K562 (cell line): ENCODE results near the gene CCK. TPM values are rescaled to one million over a fixed set of nuclear protein-coding genes. Genes with fewer than 3 reads are reported as not detected.

Experiments
- ATAC-seq: fragments of 200-7000 bp; cut with Tn5 transposase; 3 replicates; pipeline ENCODE4 v1.9.1; 2020; ENCODE audit warnings: moderate library complexity
- BruUV-seq: library from RNA; stranded (reverse); fragments of 400-500 nt; replicated peaks from 2 replicates; lab custom pipeline; 2021; lab: Mats Ljungman, UMichigan
- CTCF ChIA-PET: fragments of 300-600 bp; formaldehyde crosslinking; extraction: SDS; loops from one replicate; lab custom pipeline; 2021; ENCODE audit warnings: low intra/inter-chr PET ratio; lab: Yijun Ruan, JAX
- POLR2A ChIA-PET: fragments of 300-600, 350-650 bp; sonication (Branson Sonifier 250); formaldehyde crosslinking; extraction: SDS; loops from one replicate; lab custom pipeline; 2021; ENCODE audit warnings: antibody characterized with exemption, inconsistent platforms; lab: Yijun Ruan, JAX
- DNase-seq, 4 experiments: peaks; one replicate each; pipeline versions ENCODE4 v3.0.0 to v3.0.0-alpha.2; 2011 to 2018; ENCODE audit warnings: low spot score in 3 of 4, mixed read lengths in 3 of 4; ENCODE audit errors: extremely low read depth in 1 of 4
- FAIRE-seq: peaks from 2 replicates; lab custom pipeline; 2011; peaks lifted over from hg19 to GRCh38; lab: Jason Lieb, UNC
- H2AFZ ChIP-seq: 2 replicates; pipeline ENCODE4 v1.6.0; 2011; ENCODE audit warnings: low read depth, low read length, control low read depth, inconsistent platforms
- H3K27ac ChIP-seq: fragments of 200-600 bp; 3 replicates; pipeline ENCODE4 v1.8.0; 2011; ENCODE audit warnings: low read depth, mild to moderate bottlenecking, control low read depth, inconsistent platforms, low read length, moderate library complexity, mixed read lengths; ENCODE audit errors: extremely low read depth
- H3K27me3 ChIP-seq, 2 experiments: fragments of 300-600 bp in 1 of 2; 2 replicates in 1 of 2; 3 replicates in 1 of 2; pipeline versions ENCODE4 v1.6.0 to v1.8.0; 2011; ENCODE audit warnings: inconsistent platforms in 2 of 2, low read length in 2 of 2, mild to moderate bottlenecking in 1 of 2, mixed read lengths in 1 of 2, moderate library complexity in 1 of 2; ENCODE audit not compliant: control insufficient read depth in 2 of 2, insufficient read depth in 2 of 2
- H3K36me3 ChIP-seq: fragments of 300-600 bp; 3 replicates; pipeline ENCODE4 v1.8.0; 2011; ENCODE audit warnings: mild to moderate bottlenecking, low read length, inconsistent platforms; ENCODE audit not compliant: control insufficient read depth, insufficient read depth
- H3K4me1 ChIP-seq, 2 experiments: fragments of 200-600 bp in 1 of 2; replicated peaks in 1 of 2; 2 replicates in 1 of 2; 3 replicates in 1 of 2; pipeline versions ENCODE4 v1.5.1 to v1.8.0; 2011; ENCODE audit warnings: inconsistent platforms in 2 of 2, low read length in 2 of 2, mild to moderate bottlenecking in 1 of 2, mixed read lengths in 1 of 2, moderate library complexity in 1 of 2; ENCODE audit not compliant: control insufficient read depth in 2 of 2, insufficient read depth in 2 of 2
- H3K4me2 ChIP-seq: 2 replicates; pipeline ENCODE4 v1.6.1; 2011; ENCODE audit warnings: low read length, control low read depth, inconsistent platforms, mixed read lengths; ENCODE audit not compliant: insufficient read depth
- H3K4me3 ChIP-seq: fragments of 200-600 bp; sonication (generic), shearing (Covaris generic); 2 replicates; pipeline ENCODE4 v1.5.1; 2016; ENCODE audit warnings: control low read depth, inconsistent platforms
- H3K79me2 ChIP-seq: fragments of 200-600 bp; 3 replicates; pipeline ENCODE4 v1.8.0; 2011; ENCODE audit warnings: low read length, inconsistent platforms; ENCODE audit not compliant: control insufficient read depth, insufficient read depth
- H3K9ac ChIP-seq, 2 experiments: 2 replicates each; pipeline versions ENCODE4 v1.6.0 to v1.6.1; 2011; ENCODE audit warnings: low read depth in 2 of 2, low read length in 2 of 2, control low read depth in 1 of 2, inconsistent platforms in 1 of 2, mild to moderate bottlenecking in 1 of 2, mixed read lengths in 1 of 2; ENCODE audit not compliant: insufficient read depth in 1 of 2
- H3K9me1 ChIP-seq: one replicate; pipeline ENCODE4 v1.6.0; 2011; ENCODE audit warnings: inconsistent platforms, mild to moderate bottlenecking, low read length, moderate library complexity; ENCODE audit not compliant: control insufficient read depth, insufficient read depth
- H3K9me3 ChIP-seq: replicated peaks from 2 replicates; pipeline ENCODE4 v1.5.1; 2011; ENCODE audit warnings: low read depth, low read length, inconsistent platforms; ENCODE audit not compliant: control insufficient read depth, insufficient read depth
- H4K20me1 ChIP-seq: replicated peaks from 2 replicates; pipeline ENCODE4 v1.6.1; 2011; ENCODE audit warnings: low read length, inconsistent platforms, mixed read lengths; ENCODE audit not compliant: control insufficient read depth, insufficient read depth
- BRCA1 ChIP-seq, 2 experiments: fragments of 450-650 bp in 1 of 2; sonication (generic) in 1 of 2; formaldehyde crosslinking in 1 of 2; IDR thresholded peaks; 2 replicates each; pipeline versions ENCODE4 v1.5.0 to v1.6.1; 2017 to 2020; ENCODE audit warnings: mild to moderate bottlenecking in 1 of 2, missing genetic modification reagents in 1 of 2
- GABPB2 ChIP-seq: fragments of 250-450 bp; sonication (Bioruptor Pico); conservative IDR thresholded peaks from 2 replicates; pipeline ENCODE4 v1.5.1; 2021; ENCODE audit warnings: mild to moderate bottlenecking
- HNRNPLL ChIP-seq: fragments of 200-400 bp; formaldehyde crosslinking; IDR thresholded peaks from 2 replicates; pipeline ENCODE4 v1.6.1; 2017; ENCODE audit warnings: low read length, low read depth, mild to moderate bottlenecking; ENCODE audit not compliant: poor library complexity, severe bottlenecking
- MAX ChIP-seq: sonication (generic); formaldehyde crosslinking; IDR thresholded peaks from 2 replicates; pipeline ENCODE4 v1.9.0; 2022; ENCODE audit warnings: mild to moderate bottlenecking, missing genetic modification reagents
- MLX ChIP-seq, 2 experiments: fragments of 450-650 bp in 1 of 2; sonication (generic) in 1 of 2; formaldehyde crosslinking; conservative IDR thresholded peaks; 2 replicates each; pipeline versions ENCODE4 v1.4.0 to v1.8.1; 2020 to 2022; ENCODE audit warnings: mild to moderate bottlenecking in 1 of 2, missing genetic modification reagents in 1 of 2
- PTRF ChIP-seq: fragments of 450-650 bp; IDR thresholded peaks from 2 replicates; pipeline ENCODE4 v1.6.1; 2016; ENCODE audit warnings: mild to moderate bottlenecking, missing genetic modification characterization, missing compliant biosample characterization
- RUNX1 ChIP-seq: sonication (generic); IDR thresholded peaks from 2 replicates; pipeline ENCODE4 v1.6.1; 2016; ENCODE audit warnings: antibody characterized with exemption, low read depth
- TSC22D4 ChIP-seq: fragments of 450-650 bp; IDR thresholded peaks from 2 replicates; pipeline ENCODE4 v1.6.1; 2016; ENCODE audit warnings: missing genetic modification characterization, missing biosample characterization, control low read depth
- ZNF277 ChIP-seq: fragments of 250-450 bp; sonication (Bioruptor Pico); IDR thresholded peaks from 2 replicates; pipeline ENCODE4 v1.8.0; 2022; ENCODE audit warnings: inconsistent platforms, mild to moderate bottlenecking, moderate library complexity, borderline replicate concordance
- WGBS: fragments of 100-300 bp; shearing (Covaris generic); methylation state at CpG from one replicate; pipeline ENCODE4 v1.1.6; 2016; ENCODE audit warnings: low coverage, mixed read lengths; ENCODE audit not compliant: insufficient coverage; ENCODE audit errors: missing lambda C conversion rate; 5-methylcytosine and 5-hydroxymethylcytosine counted together
- in situ Hi-C: fragments of 300-500 bp; cut with MboI; formaldehyde crosslinking; loops from 4 replicates; pipeline ENCODE4 v1.15.0; 2018; ENCODE audit warnings: inconsistent platforms, mixed read lengths
- intact Hi-C: fragments of 100-400 bp; cut with micrococcal nuclease; formaldehyde crosslinking; loops from 2 replicates; pipeline ENCODE4 v1.14.2; 2022
- polyA plus RNA-seq, 8 experiments: library from polyadenylated mRNA; depleted of rRNA in 4 of 8; stranded (reverse) in 5 of 8; unstranded in 3 of 8; fragments of >200 nt; fragmentation: Nextera tagmentation in 2 of 8; fragmentation: Illumina TruSeq in 1 of 8; extraction: Ambion mirVana in 2 of 8; extraction: Trizol in 1 of 8; gene quantifications; 2 replicates each; pipeline versions ENCODE4 v1.2.1 to v1.2.3, GENCODE V29; 2011 to 2014; ENCODE audit warnings: inconsistent platforms in 1 of 8, missing spikeins in 1 of 8
- total RNA-seq, 7 experiments: library from RNA; depleted of rRNA in 6 of 7; stranded (reverse); fragments of >200 nt in 6 of 7; fragmentation: Illumina TruSeq in 2 of 7; extraction: Trizol in 2 of 7; gene quantifications; 2 replicates each; pipeline versions ENCODE4 v1.2.1 to v1.2.3, GENCODE V29; 2011 to 2021; ENCODE audit warnings: low replicate concordance in 1 of 7
- TF ChIP-seq, protein P1 (sequence below): fragments of 450-650 bp; IDR thresholded peaks from 2 replicates; pipeline ENCODE4 v1.6.1; 2016; ENCODE audit warnings: borderline replicate concordance
- TF ChIP-seq, protein P2 (sequence below): sonication (generic); IDR thresholded peaks from 2 replicates; pipeline ENCODE4 v1.6.1; 2016
- TF ChIP-seq, protein P3 (sequence below): sonication (generic); formaldehyde crosslinking; IDR thresholded peaks from 2 replicates; pipeline ENCODE4 v1.8.0; 2022; ENCODE audit warnings: mild to moderate bottlenecking, missing genetic modification reagents
- TF ChIP-seq, protein P4 (sequence below): fragments of 450-650 bp; formaldehyde crosslinking; IDR thresholded peaks from 2 replicates; pipeline ENCODE4 v1.4.0; 2020; ENCODE audit warnings: mild to moderate bottlenecking, moderate library complexity

Gene CCK
- total and polyA plus RNA-seq, 9 of the 15 experiments (the other 6 are each of a cell fraction or from before 2014, with no cell fraction given): not detected

GRCh38 chr3:42290966-42291714, 25.2 kb upstream of the CCK start:
- H4K20me1 ChIP-seq: no peaks in the 10 kb centered on the region
- in situ Hi-C loops: no loop called here
- no peak overlapping the region for H3K27ac ChIP-seq
- DNase-seq: no peak
- H3K4me3 ChIP-seq: no peak overlapping the region
- no peaks in the 10 kb centered on the region for H3K9me1 ChIP-seq
- no peak for FAIRE-seq
- no TSS peak for BruUV-seq
- H3K9me3 ChIP-seq: no peaks in the 10 kb centered on the region
- intact Hi-C loops: no loop called here
- no peaks in the 10 kb centered on the region for H3K79me2 ChIP-seq
- POLR2A ChIA-PET: no interaction called here
- H3K4me1 ChIP-seq: no peaks in the 10 kb centered on the region
- no peak overlapping the region for H2AFZ ChIP-seq
- H3K4me2 ChIP-seq: no peak overlapping the region
- H3K9ac ChIP-seq: no peak overlapping the region
- H3K27me3 ChIP-seq: no peaks in the 10 kb centered on the region
- H3K36me3 ChIP-seq: no peaks in the 10 kb centered on the region
- ATAC-seq: no peak
- CTCF ChIA-PET: no interaction called here
- WGBS: 0% methylated on average over 5 of the region's 5 CpGs
- TF ChIP-seq GABPB2 (CRISPR knock-in tag) (no peak), BRCA1 (IDR thresholded peaks at IDR 0.05) (no peak), BRCA1 (CRISPR knock-in tag; IDR thresholded peaks at IDR 0.05) (no peak), MLX (CRISPR knock-in tag; conservative IDR thresholded peaks at IDR 0.05) (no peak), MAX (no peak), HNRNPLL (no peak), RUNX1 (no peak), ZNF277 (no peak), PTRF (no peak), TSC22D4 (tag) (no peak)
- TF ChIP-seq, protein P1, sequence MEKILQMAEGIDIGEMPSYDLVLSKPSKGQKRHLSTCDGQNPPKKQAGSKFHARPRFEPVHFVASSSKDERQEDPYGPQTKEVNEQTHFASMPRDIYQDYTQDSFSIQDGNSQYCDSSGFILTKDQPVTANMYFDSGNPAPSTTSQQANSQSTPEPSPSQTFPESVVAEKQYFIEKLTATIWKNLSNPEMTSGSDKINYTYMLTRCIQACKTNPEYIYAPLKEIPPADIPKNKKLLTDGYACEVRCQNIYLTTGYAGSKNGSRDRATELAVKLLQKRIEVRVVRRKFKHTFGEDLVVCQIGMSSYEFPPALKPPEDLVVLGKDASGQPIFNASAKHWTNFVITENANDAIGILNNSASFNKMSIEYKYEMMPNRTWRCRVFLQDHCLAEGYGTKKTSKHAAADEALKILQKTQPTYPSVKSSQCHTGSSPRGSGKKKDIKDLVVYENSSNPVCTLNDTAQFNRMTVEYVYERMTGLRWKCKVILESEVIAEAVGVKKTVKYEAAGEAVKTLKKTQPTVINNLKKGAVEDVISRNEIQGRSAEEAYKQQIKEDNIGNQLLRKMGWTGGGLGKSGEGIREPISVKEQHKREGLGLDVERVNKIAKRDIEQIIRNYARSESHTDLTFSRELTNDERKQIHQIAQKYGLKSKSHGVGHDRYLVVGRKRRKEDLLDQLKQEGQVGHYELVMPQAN: no peak
- TF ChIP-seq, protein P2, sequence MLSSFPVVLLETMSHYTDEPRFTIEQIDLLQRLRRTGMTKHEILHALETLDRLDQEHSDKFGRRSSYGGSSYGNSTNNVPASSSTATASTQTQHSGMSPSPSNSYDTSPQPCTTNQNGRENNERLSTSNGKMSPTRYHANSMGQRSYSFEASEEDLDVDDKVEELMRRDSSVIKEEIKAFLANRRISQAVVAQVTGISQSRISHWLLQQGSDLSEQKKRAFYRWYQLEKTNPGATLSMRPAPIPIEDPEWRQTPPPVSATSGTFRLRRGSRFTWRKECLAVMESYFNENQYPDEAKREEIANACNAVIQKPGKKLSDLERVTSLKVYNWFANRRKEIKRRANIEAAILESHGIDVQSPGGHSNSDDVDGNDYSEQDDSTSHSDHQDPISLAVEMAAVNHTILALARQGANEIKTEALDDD: no peak
- TF ChIP-seq, protein P3, sequence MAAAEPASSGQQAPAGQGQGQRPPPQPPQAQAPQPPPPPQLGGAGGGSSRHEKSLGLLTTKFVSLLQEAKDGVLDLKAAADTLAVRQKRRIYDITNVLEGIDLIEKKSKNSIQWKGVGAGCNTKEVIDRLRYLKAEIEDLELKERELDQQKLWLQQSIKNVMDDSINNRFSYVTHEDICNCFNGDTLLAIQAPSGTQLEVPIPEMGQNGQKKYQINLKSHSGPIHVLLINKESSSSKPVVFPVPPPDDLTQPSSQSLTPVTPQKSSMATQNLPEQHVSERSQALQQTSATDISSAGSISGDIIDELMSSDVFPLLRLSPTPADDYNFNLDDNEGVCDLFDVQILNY (CRISPR knock-in tag): no peak
- TF ChIP-seq, protein P4, sequence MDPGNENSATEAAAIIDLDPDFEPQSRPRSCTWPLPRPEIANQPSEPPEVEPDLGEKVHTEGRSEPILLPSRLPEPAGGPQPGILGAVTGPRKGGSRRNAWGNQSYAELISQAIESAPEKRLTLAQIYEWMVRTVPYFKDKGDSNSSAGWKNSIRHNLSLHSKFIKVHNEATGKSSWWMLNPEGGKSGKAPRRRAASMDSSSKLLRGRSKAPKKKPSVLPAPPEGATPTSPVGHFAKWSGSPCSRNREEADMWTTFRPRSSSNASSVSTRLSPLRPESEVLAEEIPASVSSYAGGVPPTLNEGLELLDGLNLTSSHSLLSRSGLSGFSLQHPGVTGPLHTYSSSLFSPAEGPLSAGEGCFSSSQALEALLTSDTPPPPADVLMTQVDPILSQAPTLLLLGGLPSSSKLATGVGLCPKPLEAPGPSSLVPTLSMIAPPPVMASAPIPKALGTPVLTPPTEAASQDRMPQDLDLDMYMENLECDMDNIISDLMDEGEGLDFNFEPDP (CRISPR knock-in tag): no peak
